GM12874 (cell line): ENCODE measurements around the gene NUP210L.

ENCODE experiments used
- TF ChIP-seq, protein P1 (sequence below): IDR thresholded peaks from 2 replicates; pipeline ENCODE4 v1.5.1; 2011; ENCODE audit warnings: low read depth, mild to moderate bottlenecking, control low read depth, low read length, moderate library complexity; ENCODE audit not compliant: insufficient read depth

NUP210L gene

GRCh38 chr1:153991806-153992205 lies 163.1 kb downstream of the NUP210L start:
- TF ChIP-seq, protein P1, sequence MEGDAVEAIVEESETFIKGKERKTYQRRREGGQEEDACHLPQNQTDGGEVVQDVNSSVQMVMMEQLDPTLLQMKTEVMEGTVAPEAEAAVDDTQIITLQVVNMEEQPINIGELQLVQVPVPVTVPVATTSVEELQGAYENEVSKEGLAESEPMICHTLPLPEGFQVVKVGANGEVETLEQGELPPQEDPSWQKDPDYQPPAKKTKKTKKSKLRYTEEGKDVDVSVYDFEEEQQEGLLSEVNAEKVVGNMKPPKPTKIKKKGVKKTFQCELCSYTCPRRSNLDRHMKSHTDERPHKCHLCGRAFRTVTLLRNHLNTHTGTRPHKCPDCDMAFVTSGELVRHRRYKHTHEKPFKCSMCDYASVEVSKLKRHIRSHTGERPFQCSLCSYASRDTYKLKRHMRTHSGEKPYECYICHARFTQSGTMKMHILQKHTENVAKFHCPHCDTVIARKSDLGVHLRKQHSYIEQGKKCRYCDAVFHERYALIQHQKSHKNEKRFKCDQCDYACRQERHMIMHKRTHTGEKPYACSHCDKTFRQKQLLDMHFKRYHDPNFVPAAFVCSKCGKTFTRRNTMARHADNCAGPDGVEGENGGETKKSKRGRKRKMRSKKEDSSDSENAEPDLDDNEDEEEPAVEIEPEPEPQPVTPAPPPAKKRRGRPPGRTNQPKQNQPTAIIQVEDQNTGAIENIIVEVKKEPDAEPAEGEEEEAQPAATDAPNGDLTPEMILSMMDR, result no peak

DNA sequence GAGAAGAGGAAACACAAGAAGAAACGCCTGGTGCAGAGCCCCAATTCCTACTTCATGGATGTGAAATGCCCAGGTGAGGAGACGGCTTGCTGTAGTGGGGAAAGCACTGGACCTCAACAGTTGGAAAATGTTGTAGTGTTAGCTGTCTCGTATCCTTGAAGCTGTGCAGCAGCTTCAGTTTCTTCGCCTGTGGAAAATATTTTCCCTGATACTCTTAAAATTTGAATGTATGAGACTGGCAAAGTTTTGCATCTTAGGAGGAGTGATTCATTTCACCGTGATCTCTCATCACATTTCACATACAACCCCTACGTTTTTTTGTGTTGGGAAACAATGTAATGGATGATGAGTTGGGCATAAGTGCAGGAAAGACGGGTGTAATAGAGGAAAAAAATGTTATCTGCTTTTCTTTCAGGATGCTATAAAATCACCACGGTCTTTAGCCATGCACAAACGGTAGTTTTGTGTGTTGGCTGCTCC lies 163.7 kb downstream of the NUP210L start:
- TF ChIP-seq, protein P1, result no peak

DNA sequence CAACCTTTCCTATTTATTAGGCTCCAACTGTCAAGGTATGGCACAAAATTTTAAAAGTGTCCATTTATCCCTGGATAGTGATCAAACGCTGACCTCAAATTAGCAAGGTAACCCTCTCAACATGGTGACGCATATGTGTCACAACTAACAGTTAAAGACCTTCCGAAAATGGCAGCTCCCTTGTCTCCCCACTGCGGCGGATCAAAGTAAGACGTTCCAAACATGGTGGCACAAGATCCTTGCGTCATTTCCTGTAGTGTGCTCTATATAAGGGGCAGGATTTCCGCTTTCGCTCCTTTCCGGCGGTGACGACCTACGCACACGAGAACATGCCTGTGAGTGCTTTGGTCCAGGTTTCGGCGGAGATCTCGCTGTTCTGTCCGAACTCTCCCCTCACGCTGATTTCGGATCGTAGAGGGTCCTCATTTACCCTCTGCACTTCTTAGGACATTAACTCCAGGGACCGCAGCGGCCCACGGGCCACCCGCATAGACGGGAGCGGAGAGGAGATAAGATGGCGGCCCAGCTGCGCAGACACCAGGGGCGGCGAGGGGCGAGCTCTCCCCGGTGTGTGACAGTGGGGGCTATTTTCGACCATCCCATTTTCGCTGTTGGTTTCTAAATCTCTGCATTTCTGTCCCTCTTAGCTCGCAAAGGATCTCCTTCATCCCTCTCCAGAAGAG lies 164.3 kb downstream of the NUP210L start, which contains the start of gene RPS27:
Gene RPS27, plus strand, starts transcription at position 295 of the 683 bp plus-strand sequence. Its CDS starts 35 bp downstream, at position 330.
- TF ChIP-seq, protein P1, result no peak

- TF ChIP-seq, protein P1, result no peak
These were observed 167.3 kb downstream of the NUP210L start for GRCh38 chr1:153987621-153988020.

DNA sequence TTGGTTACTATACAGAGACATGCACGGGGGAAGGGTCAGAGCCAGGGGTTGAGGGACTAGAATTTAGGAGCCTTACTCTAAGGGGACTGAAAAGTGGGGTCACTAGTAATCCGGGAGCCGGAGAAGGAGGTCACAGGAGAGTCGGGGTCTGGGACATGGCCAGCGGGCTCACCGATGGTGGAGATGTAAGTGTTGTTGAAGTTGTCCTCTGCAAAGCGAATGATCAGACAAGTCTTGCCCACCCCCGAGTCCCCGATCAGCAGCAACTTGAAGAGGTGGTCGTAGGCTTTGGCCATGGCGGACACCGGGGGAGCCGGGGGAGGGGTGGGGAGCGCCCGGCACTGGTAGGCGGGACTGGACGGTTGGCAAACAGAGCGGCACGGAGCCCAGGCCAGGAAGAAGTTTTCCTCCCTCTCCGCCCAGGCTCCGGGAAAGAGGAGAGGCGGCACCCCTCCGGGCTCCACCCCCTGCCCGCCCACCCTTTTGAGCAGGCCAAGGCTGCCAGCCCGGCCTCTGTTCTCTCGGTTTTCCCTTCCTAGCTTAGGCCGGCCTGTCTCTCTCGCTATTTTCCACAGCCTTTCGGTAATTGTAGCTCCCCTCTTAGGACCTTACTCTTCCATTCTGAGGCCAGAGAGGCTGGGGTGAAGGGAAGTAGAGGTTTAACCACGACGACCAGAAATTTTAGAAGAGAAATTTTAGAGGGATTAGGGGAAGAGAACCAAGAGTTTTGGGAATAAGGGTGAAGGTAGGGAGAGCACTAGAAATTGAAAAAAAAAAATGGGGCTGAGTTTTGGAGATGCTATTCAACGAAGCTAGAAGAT lies 168.7 kb downstream of the NUP210L start, which contains the start of gene RAB13:
Gene RAB13, minus strand, starts transcription at position 399 of the 821 bp plus-strand sequence. Its CDS starts 103 bp downstream, at position 296.
- TF ChIP-seq, protein P1, result no peak

- TF ChIP-seq, protein P1, result no peak
These were observed 169.4 kb downstream of the NUP210L start for GRCh38 chr1:153985341-153985912.
